ENCODE measurements around the gene RBM8A. TPM values are rescaled to one million over a fixed set of nuclear protein-coding genes. Genes with fewer than 3 reads are reported as not detected.
"Not testable (repeated sequence)": the region's sequence is repeated elsewhere in the genome, so short reads cannot be mapped to it uniquely, and the experiment has no call there.

RBM8A gene
- polyA plus RNA-seq, 1 donor = 122 TPM

- Histone ChIP-seq H3K27me3 (ENCODE audit: control insufficient read depth, insufficient read depth, low read length) (no peaks in the 10 kb centered on the region), H3K4me3 (ENCODE audit: low read length) (no peak overlapping the region), H3K27ac (ENCODE audit: low read length) (no peak overlapping the region), H3K4me1 (ENCODE audit: control insufficient read depth, insufficient read depth, low read length) (no peaks in the 10 kb centered on the region), H3K36me3 (ENCODE audit: control insufficient read depth, insufficient read depth, low read length) (peaks cover 8% of the 10 kb centered on the region), H3K9me3 (ENCODE audit: control insufficient read depth, low read depth, low read length) (no peaks in the 10 kb centered on the region)
- DNase-seq = no peak
- 83% methylated on average over 3 of the region's 4 CpGs for WGBS (ENCODE audit: insufficient coverage, low lambda C conversion rate)
Observed at GRCh38 chr1:145942405-145942804, 15.1 kb upstream of the RBM8A start.

- H3K27me3 ChIP-seq (ENCODE audit: control insufficient read depth, insufficient read depth, low read length) = no peaks in the 10 kb centered on the region
- no peaks in the 10 kb centered on the region for H3K9me3 ChIP-seq (ENCODE audit: control insufficient read depth, low read depth, low read length)
- H3K4me3 ChIP-seq (ENCODE audit: low read length) = no peak overlapping the region
- DNase-seq = no peak
- peaks cover 4% of the 10 kb centered on the region for H3K36me3 ChIP-seq (ENCODE audit: control insufficient read depth, insufficient read depth, low read length)
- no CpG with 5 or more reads among the region's 1 CpG for WGBS (ENCODE audit: insufficient coverage, low lambda C conversion rate)
- H3K27ac ChIP-seq (ENCODE audit: low read length) = no peak overlapping the region
- peaks cover 4% of the 10 kb centered on the region for H3K4me1 ChIP-seq (ENCODE audit: control insufficient read depth, insufficient read depth, low read length)
Observed at GRCh38 chr1:145937436-145937835, 10.2 kb upstream of the RBM8A start.

- 47% methylated on average over 4 of the region's 8 CpGs for WGBS (ENCODE audit: insufficient coverage, low lambda C conversion rate)
- Histone ChIP-seq H3K9me3 (ENCODE audit: control insufficient read depth, low read depth, low read length) (no peaks in the 10 kb centered on the region), H3K27ac (ENCODE audit: low read length) (no peak overlapping the region), H3K36me3 (ENCODE audit: control insufficient read depth, insufficient read depth, low read length) (peaks cover 4% of the 10 kb centered on the region), H3K4me1 (ENCODE audit: control insufficient read depth, insufficient read depth, low read length) (peaks cover 4% of the 10 kb centered on the region), H3K4me3 (ENCODE audit: low read length) (no peak overlapping the region), H3K27me3 (ENCODE audit: control insufficient read depth, insufficient read depth, low read length) (no peaks in the 10 kb centered on the region)
- peak in 1 of 2 donors; percentile 22 for DNase-seq
Observed at GRCh38 chr1:145936247-145936646, 9.0 kb upstream of the RBM8A start.

GRCh38 chr1:145935708-145936107 is 8.4 kb upstream of the RBM8A start:
- H3K4me1 ChIP-seq (ENCODE audit: control insufficient read depth, insufficient read depth, low read length) = peaks cover 4% of the 10 kb centered on the region
- no peaks in the 10 kb centered on the region for H3K27me3 ChIP-seq (ENCODE audit: control insufficient read depth, insufficient read depth, low read length)
- no peaks in the 10 kb centered on the region for H3K9me3 ChIP-seq (ENCODE audit: control insufficient read depth, low read depth, low read length)
- no peak for DNase-seq
- H3K4me3 ChIP-seq (ENCODE audit: low read length) = no peak overlapping the region
- no peak overlapping the region for H3K27ac ChIP-seq (ENCODE audit: low read length)
- H3K36me3 ChIP-seq (ENCODE audit: control insufficient read depth, insufficient read depth, low read length) = peaks cover 4% of the 10 kb centered on the region

GRCh38 chr1:145932522-145933009 is 5.3 kb upstream of the RBM8A start:
- H3K27ac ChIP-seq (ENCODE audit: low read length); H3K9me3 ChIP-seq (ENCODE audit: control insufficient read depth, low read depth, low read length); H3K36me3 ChIP-seq (ENCODE audit: control insufficient read depth, insufficient read depth, low read length); H3K27me3 ChIP-seq (ENCODE audit: control insufficient read depth, insufficient read depth, low read length); H3K4me3 ChIP-seq (ENCODE audit: low read length); DNase-seq; H3K4me1 ChIP-seq (ENCODE audit: control insufficient read depth, insufficient read depth, low read length): not testable (repeated sequence)
- no CpG with 5 or more reads among the region's 9 CpGs for WGBS (ENCODE audit: insufficient coverage, low lambda C conversion rate)

- Histone ChIP-seq H3K27ac (ENCODE audit: low read length) (peak overlapping the region; percentile 79), H3K4me1 (ENCODE audit: control insufficient read depth, insufficient read depth, low read length) (peaks cover 2% of the 10 kb centered on the region), H3K36me3 (ENCODE audit: control insufficient read depth, insufficient read depth, low read length) (peaks cover 11% of the 10 kb centered on the region), H3K27me3 (ENCODE audit: control insufficient read depth, insufficient read depth, low read length) (no peaks in the 10 kb centered on the region), H3K4me3 (ENCODE audit: low read length) (peak overlapping the region; percentile 87), H3K9me3 (ENCODE audit: control insufficient read depth, low read depth, low read length) (no peaks in the 10 kb centered on the region)
- DNase-seq = no peak
- 60% methylated on average over 2 of the region's 20 CpGs for WGBS (ENCODE audit: insufficient coverage, low lambda C conversion rate)
Observed at GRCh38 chr1:145927916-145928643, 796 bp upstream of the RBM8A start.

GRCh38 chr1:145926686-145927062 is 610 bp downstream of the RBM8A start:
- H3K9me3 ChIP-seq (ENCODE audit: control insufficient read depth, low read depth, low read length) = no peaks in the 10 kb centered on the region
- H3K4me1 ChIP-seq (ENCODE audit: control insufficient read depth, insufficient read depth, low read length) = peaks cover 2% of the 10 kb centered on the region
- H3K4me3 ChIP-seq (ENCODE audit: low read length) = peak overlapping the region; percentile 87
- peaks cover 13% of the 10 kb centered on the region for H3K36me3 ChIP-seq (ENCODE audit: control insufficient read depth, insufficient read depth, low read length)
- 0% methylated on average over 4 of the region's 19 CpGs for WGBS (ENCODE audit: insufficient coverage, low lambda C conversion rate)
- H3K27me3 ChIP-seq (ENCODE audit: control insufficient read depth, insufficient read depth, low read length) = no peaks in the 10 kb centered on the region
- peak overlapping the region; percentile 79 for H3K27ac ChIP-seq (ENCODE audit: low read length)
- DNase-seq = no peak

GRCh38 chr1:145922266-145922665 is 5.0 kb downstream of the RBM8A start:
- H3K27me3 ChIP-seq (ENCODE audit: control insufficient read depth, insufficient read depth, low read length) = no peaks in the 10 kb centered on the region
- no peak overlapping the region for H3K4me3 ChIP-seq (ENCODE audit: low read length)
- peaks cover 13% of the 10 kb centered on the region for H3K36me3 ChIP-seq (ENCODE audit: control insufficient read depth, insufficient read depth, low read length)
- no peaks in the 10 kb centered on the region for H3K9me3 ChIP-seq (ENCODE audit: control insufficient read depth, low read depth, low read length)
- WGBS (ENCODE audit: insufficient coverage, low lambda C conversion rate) = 100% methylated on average over 2 of the region's 2 CpGs
- peaks cover 9% of the 10 kb centered on the region for H3K4me1 ChIP-seq (ENCODE audit: control insufficient read depth, insufficient read depth, low read length)
- DNase-seq = no peak
- H3K27ac ChIP-seq (ENCODE audit: low read length) = no peak overlapping the region

GRCh38 chr1:145920297-145920696 is 7.0 kb downstream of the RBM8A start:
- not testable (repeated sequence) for H3K27ac ChIP-seq (ENCODE audit: low read length); H3K27me3 ChIP-seq (ENCODE audit: control insufficient read depth, insufficient read depth, low read length); H3K9me3 ChIP-seq (ENCODE audit: control insufficient read depth, low read depth, low read length); H3K4me1 ChIP-seq (ENCODE audit: control insufficient read depth, insufficient read depth, low read length); DNase-seq; H3K4me3 ChIP-seq (ENCODE audit: low read length)
- no CpG with 5 or more reads among the region's 4 CpGs for WGBS (ENCODE audit: insufficient coverage, low lambda C conversion rate)
- H3K36me3 ChIP-seq (ENCODE audit: control insufficient read depth, insufficient read depth, low read length) = peaks cover 13% of the 10 kb centered on the region

- Histone ChIP-seq H3K9me3 (ENCODE audit: control insufficient read depth, low read depth, low read length) (no peaks in the 10 kb centered on the region), H3K4me3 (ENCODE audit: low read length) (peak overlapping the region; percentile 88), H3K36me3 (ENCODE audit: control insufficient read depth, insufficient read depth, low read length) (peaks cover 13% of the 10 kb centered on the region), H3K4me1 (ENCODE audit: control insufficient read depth, insufficient read depth, low read length) (peaks cover 9% of the 10 kb centered on the region), H3K27ac (ENCODE audit: low read length) (peak overlapping the region; percentile 91), H3K27me3 (ENCODE audit: control insufficient read depth, insufficient read depth, low read length) (no peaks in the 10 kb centered on the region)
- DNase-seq = peak; percentile 29 to 67
- no CpG with 5 or more reads among the region's 33 CpGs for WGBS (ENCODE audit: insufficient coverage, low lambda C conversion rate)
Observed at GRCh38 chr1:145918992-145919939, 8.0 kb downstream of the RBM8A start.
